Endothelial cell of umbilical vein (primary cell): ENCODE results near the gene CS. TPM values are rescaled to one million over a fixed set of nuclear protein-coding genes. Genes with fewer than 3 reads are reported as not detected.

Experiments used
- BruUV-seq: library from RNA; stranded (reverse); fragments of 400-500 nt; replicated peaks from 2 replicates; lab custom pipeline; 2021; lab: Mats Ljungman, UMichigan
- CTCF ChIA-PET: fragments of 300-600, 350-600 bp; sonication (Branson Sonifier 250); formaldehyde crosslinking; loops from one replicate; lab custom pipeline; 2021; ENCODE audit warnings: antibody characterized with exemption, inconsistent platforms; lab: Charles Lee
- POLR2A ChIA-PET: fragments of 300-600, 350-600 bp; sonication (Branson Sonifier 250); formaldehyde crosslinking; loops from one replicate; lab custom pipeline; 2021; ENCODE audit warnings: antibody characterized with exemption, inconsistent platforms; lab: Charles Lee
- DNase-seq: peaks from one replicate; pipeline ENCODE4 v3.0.0-alpha.2; 2011; ENCODE audit warnings: low read depth, low spot score
- FAIRE-seq: peaks from 2 replicates; lab custom pipeline; 2011; peaks lifted over from hg19 to GRCh38; lab: Jason Lieb, UNC
- H2AFZ ChIP-seq: 2 replicates; pipeline ENCODE4 v1.6.0; 2012; ENCODE audit warnings: low read depth, low read length, control low read depth, inconsistent platforms
- H3K27ac ChIP-seq: 2 replicates; pipeline ENCODE4 v1.5.1; 2011; ENCODE audit warnings: low read depth, mild to moderate bottlenecking, control low read depth, low read length, moderate library complexity; ENCODE audit not compliant: insufficient read depth
- H3K27me3 ChIP-seq, 2 experiments: 2 replicates each; pipeline versions ENCODE4 v1.6.0 to v1.6.1; 2011; ENCODE audit warnings: low read length in 2 of 2, mixed read lengths in 1 of 2; ENCODE audit not compliant: control insufficient read depth in 2 of 2, insufficient read depth in 2 of 2
- H3K36me3 ChIP-seq, 2 experiments: 2 replicates in 1 of 2; 3 replicates in 1 of 2; pipeline ENCODE4 v1.5.1; 2011; ENCODE audit warnings: low read length in 2 of 2, mild to moderate bottlenecking in 1 of 2, moderate library complexity in 1 of 2; ENCODE audit not compliant: control insufficient read depth in 2 of 2, insufficient read depth in 2 of 2; ENCODE audit errors: extremely low read depth in 1 of 2
- H3K4me1 ChIP-seq: 3 replicates; pipeline ENCODE4 v1.5.1; 2011; ENCODE audit warnings: mild to moderate bottlenecking, low read length; ENCODE audit not compliant: control insufficient read depth, insufficient read depth; ENCODE audit errors: extremely low read depth
- H3K4me2 ChIP-seq: 2 replicates; pipeline ENCODE4 v1.6.1; 2011; ENCODE audit warnings: low read length, control low read depth, mixed read lengths; ENCODE audit not compliant: insufficient read depth
- H3K4me3 ChIP-seq, 3 experiments: fragments of 200-600 bp in 1 of 3; sonication (generic), shearing (Covaris generic) in 1 of 3; replicated peaks in 1 of 3; 2 replicates each; pipeline ENCODE4 v1.5.1; 2011 to 2016; ENCODE audit warnings: control low read depth in 3 of 3, low read length in 3 of 3, mild to moderate bottlenecking in 2 of 3, inconsistent platforms in 1 of 3, low read depth in 1 of 3, moderate library complexity in 1 of 3; ENCODE audit not compliant: insufficient read depth in 1 of 3
- H3K79me2 ChIP-seq: 2 replicates; pipeline ENCODE4 v1.6.0; 2012; ENCODE audit warnings: low read length, inconsistent platforms; ENCODE audit not compliant: control insufficient read depth, insufficient read depth
- H3K9ac ChIP-seq: replicated peaks from 2 replicates; pipeline ENCODE3; 2011; ENCODE audit warnings: low read length, control low read depth; ENCODE audit not compliant: insufficient read depth; ENCODE audit errors: extremely low read depth
- H3K9me1 ChIP-seq: replicated peaks from 3 replicates; pipeline ENCODE4 v1.6.0; 2011; ENCODE audit warnings: mild to moderate bottlenecking, low read length; ENCODE audit not compliant: control insufficient read depth, insufficient read depth; ENCODE audit errors: extremely low read depth
- H3K9me3 ChIP-seq: replicated peaks from 2 replicates; pipeline ENCODE4 v1.5.1; 2012; ENCODE audit warnings: low read length, inconsistent platforms; ENCODE audit not compliant: control insufficient read depth, insufficient read depth
- H4K20me1 ChIP-seq: replicated peaks from 2 replicates; pipeline ENCODE3; 2011; ENCODE audit warnings: mild to moderate bottlenecking, low read length; ENCODE audit not compliant: control insufficient read depth, insufficient read depth; ENCODE audit errors: extremely low read depth
- FOS ChIP-seq: IDR thresholded peaks from 2 replicates; pipeline ENCODE4 v1.6.1; 2011; ENCODE audit warnings: mild to moderate bottlenecking, low read length, moderate library complexity, borderline replicate concordance; ENCODE audit not compliant: insufficient read depth
- GATA2 ChIP-seq: IDR thresholded peaks from 2 replicates; pipeline ENCODE4 v1.7.0; 2011; ENCODE audit warnings: low read depth, mild to moderate bottlenecking, moderate library complexity, mixed read lengths, low read length; ENCODE audit not compliant: insufficient read length, insufficient read depth
- JUN ChIP-seq: IDR thresholded peaks from 2 replicates; pipeline ENCODE4 v1.6.1; 2011; ENCODE audit warnings: borderline replicate concordance, low read depth; ENCODE audit not compliant: insufficient read length, insufficient read depth
- POLR2A ChIP-seq: IDR thresholded peaks from 2 replicates; pipeline ENCODE4 v1.6.1; 2012; ENCODE audit warnings: low read depth, mild to moderate bottlenecking, control low read depth, low read length
- POLR2AphosphoS5 ChIP-seq: IDR thresholded peaks from 2 replicates; pipeline ENCODE4 v1.6.1; 2012; ENCODE audit warnings: low read depth, mild to moderate bottlenecking, control low read depth, low read length, moderate library complexity; ENCODE audit not compliant: insufficient read depth
- dilution Hi-C: fragments of 300-500 bp; cut with MboI; formaldehyde crosslinking; loops from one replicate; pipeline ENCODE4 v1.15.0; 2019; ENCODE audit warnings: low sequenced_read_pairs; ENCODE audit not compliant: extremely low pct_ligation_motif_present
- intact Hi-C: fragments of 100-400 bp; cut with micrococcal nuclease; formaldehyde crosslinking; loops from one replicate; pipeline ENCODE4 v1.10.0; 2022
- polyA plus RNA-seq, 4 experiments: library from polyadenylated mRNA; depleted of rRNA in 3 of 4; stranded (reverse) in 3 of 4; unstranded in 1 of 4; fragments of >200 nt; gene quantifications; 2 replicates each; pipeline versions ENCODE4 v1.2.1 to v1.2.3, GENCODE V29; 2011 to 2012; ENCODE audit warnings: missing spikeins in 1 of 4
- total RNA-seq: library from RNA; stranded (reverse); gene quantifications from 2 replicates; pipeline ENCODE4 v1.2.3, GENCODE V29; 2021
- TF ChIP-seq, protein P1 (sequence below), 2 donors: IDR thresholded peaks; 1 replicate in 1 of 2; 2 replicates in 1 of 2; pipeline ENCODE4 v1.5.1; 2011; ENCODE audit warnings: low read length in 2 of 2, mild to moderate bottlenecking in 2 of 2, moderate library complexity in 2 of 2, control low read depth in 1 of 2, inconsistent platforms in 1 of 2, low read depth in 1 of 2; ENCODE audit not compliant: insufficient read depth in 1 of 2; ENCODE audit errors: extremely low read depth in 1 of 2

CS gene
- total and polyA plus RNA-seq, 2 donors (not counting 3 experiments of a cell fraction or from before 2014, with no cell fraction given): 129 to 312 TPM

DNA sequence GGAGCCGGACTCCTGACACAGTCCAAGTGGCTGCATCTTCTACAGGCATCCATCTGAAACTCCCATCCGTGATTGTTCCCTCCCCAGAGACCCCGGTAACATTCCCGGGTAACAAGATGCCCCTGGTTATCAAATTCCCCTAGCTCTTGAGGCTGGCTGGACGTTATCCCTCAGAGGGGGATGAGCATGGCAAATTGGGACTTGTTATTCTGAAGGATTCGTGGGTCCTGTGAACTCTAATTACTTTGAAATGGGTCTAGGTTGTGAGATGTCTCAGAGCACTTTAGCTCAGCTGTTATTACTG lies 34.3 kb upstream of the CS start:
- CTCF ChIA-PET: interaction anchor here (1.1 to 2.7 kb wide), 4 partner anchors 18 to 145 kb away, joined by 4 to 13 read pairs (median 6); partner anchors contain the start of genes CNPY2 and SMARCC2
- dilution Hi-C loops: no loop called here

DNA sequence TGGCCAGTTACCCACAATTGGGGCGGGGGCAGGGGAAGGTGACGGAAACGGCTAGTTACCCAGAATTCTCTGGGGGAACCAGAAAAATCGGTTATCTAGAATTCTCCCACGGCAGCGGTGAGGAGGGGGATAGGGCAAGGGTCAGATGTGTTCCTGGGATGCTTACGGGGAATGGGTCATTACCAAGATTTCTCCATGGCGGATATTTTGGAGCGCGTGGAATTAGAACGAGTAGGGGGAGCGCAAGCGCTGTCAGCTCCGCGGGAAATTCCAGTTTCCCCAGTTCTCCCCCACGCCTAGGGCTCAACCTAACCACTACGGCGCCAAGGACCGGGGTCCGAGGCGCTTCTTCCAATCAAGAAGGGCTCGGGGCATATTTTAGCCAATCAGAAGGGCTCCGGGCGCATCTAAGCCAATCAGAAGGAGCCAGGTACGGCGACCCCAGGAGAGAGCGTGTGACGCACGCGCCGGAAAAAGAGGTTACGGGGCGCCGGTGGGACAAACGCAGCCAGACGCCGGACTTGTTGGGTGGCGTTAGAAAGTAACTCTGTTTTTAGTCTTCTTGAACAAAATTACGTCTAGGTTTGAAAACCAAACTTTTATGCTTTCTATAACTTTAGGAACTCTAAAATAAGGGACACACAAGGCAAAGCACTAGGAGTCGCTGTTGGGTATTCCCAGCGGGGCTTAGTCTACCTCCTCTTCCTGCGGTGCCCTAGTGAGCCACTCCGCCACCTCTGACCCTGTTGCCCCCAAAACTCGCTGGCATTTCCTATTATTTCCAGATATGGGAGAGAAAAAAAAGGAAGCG lies 33.8 kb upstream of the CS start, which contains the start of gene PAN2:
PAN2 (minus strand) TSS at position 322 of the 811 bp plus-strand sequence. CDS start 906 bp downstream, outside the sequence.
- dilution Hi-C loops: no loop called here

More for the DNA sequence above, 34.3 kb upstream of the CS start:
- H3K36me3 ChIP-seq: no peaks in the 10 kb centered on the region
- DNase-seq (no peak), FAIRE-seq (peak; percentile 63)
- H3K9me3 ChIP-seq: no peaks in the 10 kb centered on the region
- H3K4me2 ChIP-seq: peak overlapping the region; percentile 68
- BruUV-seq: TSS peak; percentile 97
- peak overlapping the region; percentile 8 to 70 (median 46) for H3K4me3 ChIP-seq
- TF ChIP-seq JUN (no peak), POLR2AphosphoS5 (peak; percentile 40)
- no peaks in the 10 kb centered on the region for H3K9me1 ChIP-seq
- no peaks in the 10 kb centered on the region for H4K20me1 ChIP-seq
- POLR2A ChIA-PET: no interaction called here
- no peaks in the 10 kb centered on the region for H3K79me2 ChIP-seq
- H3K27me3 ChIP-seq: no peaks in the 10 kb centered on the region
- peak overlapping the region; percentile 89 for H3K9ac ChIP-seq
- H2AFZ ChIP-seq: peak overlapping the region; percentile 40
- peak overlapping the region; percentile 97 for H3K27ac ChIP-seq
- intact Hi-C loops: loop anchor here (1.0 kb wide), 3 partner anchors 18 to 130 kb away; partner anchors contain the start of gene STAT2
- H3K4me1 ChIP-seq: peaks cover 16% of the 10 kb centered on the region

More for the DNA sequence above, 33.8 kb upstream of the CS start, which contains the start of gene PAN2:
- peak; percentile 95 for FAIRE-seq
- Histone ChIP-seq H3K4me2 (peak within 1 kb of the TSS; percentile 85), H4K20me1 (no peaks in the 10 kb centered on the region), H3K4me1 (peaks cover 16% of the 10 kb centered on the region), H3K27me3 (no peaks in the 10 kb centered on the region), H3K4me3 (peak within 1 kb of the TSS; percentile 45 to 70 (median 49)), H3K27ac (peak within 1 kb of the TSS; percentile 97), H3K9me3 (no peaks in the 10 kb centered on the region), H3K36me3 (no peaks in the 10 kb centered on the region), H3K9ac (peak within 1 kb of the TSS; percentile 89), H3K9me1 (no peaks in the 10 kb centered on the region), H3K79me2 (no peaks in the 10 kb centered on the region), H2AFZ (peak within 1 kb of the TSS; percentile 63)
- peak; percentile 97 for DNase-seq
- TF ChIP-seq GATA2 (no peak), JUN (no peak), FOS (peak; percentile 36), POLR2A (peak; percentile 76)
- TF ChIP-seq, protein P1, sequence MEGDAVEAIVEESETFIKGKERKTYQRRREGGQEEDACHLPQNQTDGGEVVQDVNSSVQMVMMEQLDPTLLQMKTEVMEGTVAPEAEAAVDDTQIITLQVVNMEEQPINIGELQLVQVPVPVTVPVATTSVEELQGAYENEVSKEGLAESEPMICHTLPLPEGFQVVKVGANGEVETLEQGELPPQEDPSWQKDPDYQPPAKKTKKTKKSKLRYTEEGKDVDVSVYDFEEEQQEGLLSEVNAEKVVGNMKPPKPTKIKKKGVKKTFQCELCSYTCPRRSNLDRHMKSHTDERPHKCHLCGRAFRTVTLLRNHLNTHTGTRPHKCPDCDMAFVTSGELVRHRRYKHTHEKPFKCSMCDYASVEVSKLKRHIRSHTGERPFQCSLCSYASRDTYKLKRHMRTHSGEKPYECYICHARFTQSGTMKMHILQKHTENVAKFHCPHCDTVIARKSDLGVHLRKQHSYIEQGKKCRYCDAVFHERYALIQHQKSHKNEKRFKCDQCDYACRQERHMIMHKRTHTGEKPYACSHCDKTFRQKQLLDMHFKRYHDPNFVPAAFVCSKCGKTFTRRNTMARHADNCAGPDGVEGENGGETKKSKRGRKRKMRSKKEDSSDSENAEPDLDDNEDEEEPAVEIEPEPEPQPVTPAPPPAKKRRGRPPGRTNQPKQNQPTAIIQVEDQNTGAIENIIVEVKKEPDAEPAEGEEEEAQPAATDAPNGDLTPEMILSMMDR (IDR thresholded peaks at IDR 0.05; ENCODE audit: extremely low read depth in 1 of 2, insufficient read depth in 1 of 2, low read depth in 1 of 2, low read length in 2 of 2): peak; percentile 65 to 66
- ChIA-PET POLR2A (interaction anchor here (0.9 to 1.0 kb wide), 2 partner anchors 18 to 26 kb away, joined by 4 read pairs; partner anchors contain the start of genes CNPY2 and STAT2), CTCF (interaction anchor here (0.7 to 2.7 kb wide), 8 partner anchors 9 to 144 kb away, joined by 3 to 13 read pairs (median 4); partner anchors contain the start of genes CNPY2, SMARCC2, STAT2 and TIMELESS)
- intact Hi-C loops: loop anchor here (1.0 kb wide), 4 partner anchors 18 to 130 kb away; partner anchors contain the start of genes CS and STAT2
- BruUV-seq: no TSS peak
